PC-9 (cell line): ENCODE results near the gene ADARB2.

ENCODE experiments used
- EZH2 ChIP-seq: fragments of 200-600 bp; sonication (generic); IDR thresholded peaks from 2 replicates; pipeline ENCODE4 v1.8.0; 2017; ENCODE audit warnings: antibody characterized with exemption, low read depth
- TF ChIP-seq, protein P1 (sequence below): fragments of 200-600 bp; sonication (generic); conservative IDR thresholded peaks from 2 replicates; pipeline ENCODE4 v1.6.1; 2017; ENCODE audit warnings: mixed run types, antibody characterized with exemption, mild to moderate bottlenecking, moderate library complexity

GRCh38 chr10:1241973-1242935, 495.1 kb downstream of the ADARB2 start:
- TF ChIP-seq, protein P1, sequence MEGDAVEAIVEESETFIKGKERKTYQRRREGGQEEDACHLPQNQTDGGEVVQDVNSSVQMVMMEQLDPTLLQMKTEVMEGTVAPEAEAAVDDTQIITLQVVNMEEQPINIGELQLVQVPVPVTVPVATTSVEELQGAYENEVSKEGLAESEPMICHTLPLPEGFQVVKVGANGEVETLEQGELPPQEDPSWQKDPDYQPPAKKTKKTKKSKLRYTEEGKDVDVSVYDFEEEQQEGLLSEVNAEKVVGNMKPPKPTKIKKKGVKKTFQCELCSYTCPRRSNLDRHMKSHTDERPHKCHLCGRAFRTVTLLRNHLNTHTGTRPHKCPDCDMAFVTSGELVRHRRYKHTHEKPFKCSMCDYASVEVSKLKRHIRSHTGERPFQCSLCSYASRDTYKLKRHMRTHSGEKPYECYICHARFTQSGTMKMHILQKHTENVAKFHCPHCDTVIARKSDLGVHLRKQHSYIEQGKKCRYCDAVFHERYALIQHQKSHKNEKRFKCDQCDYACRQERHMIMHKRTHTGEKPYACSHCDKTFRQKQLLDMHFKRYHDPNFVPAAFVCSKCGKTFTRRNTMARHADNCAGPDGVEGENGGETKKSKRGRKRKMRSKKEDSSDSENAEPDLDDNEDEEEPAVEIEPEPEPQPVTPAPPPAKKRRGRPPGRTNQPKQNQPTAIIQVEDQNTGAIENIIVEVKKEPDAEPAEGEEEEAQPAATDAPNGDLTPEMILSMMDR: no peak
- no peak for TF ChIP-seq EZH2
